Lower lobe of right lung (tissue), 2 donors: ENCODE measurements around the gene GPATCH8. TPM values are rescaled to one million over a fixed set of nuclear protein-coding genes. Genes with fewer than 3 reads are reported as not detected.
"Not testable (repeated sequence)": the region's sequence is repeated elsewhere in the genome, so short reads cannot be mapped to it uniquely, and the experiment has no call there.

Experiments used
- ATAC-seq, 2 donors: fragments of 200-7000 bp; cut with Tn5 transposase; one replicate each; pipeline ENCODE4 v1.9.1; 2020 to 2022; ENCODE audit warnings: mild to moderate bottlenecking in 2 of 2, moderate library complexity in 2 of 2
- DNase-seq: peaks from one replicate; pipeline ENCODE4 v3.0.0-alpha.2; 2020
- H3K27ac ChIP-seq: fragments of 200-600 bp; one replicate; pipeline ENCODE4 v1.8.0; 2022
- H3K27me3 ChIP-seq: fragments of 200-600 bp; one replicate; pipeline ENCODE4 v1.8.0; 2022; ENCODE audit warnings: low read depth
- H3K36me3 ChIP-seq: fragments of 200-600 bp; one replicate; pipeline ENCODE4 v1.8.0; 2022; ENCODE audit warnings: mild to moderate bottlenecking
- H3K4me1 ChIP-seq: fragments of 200-600 bp; one replicate; pipeline ENCODE4 v1.8.0; 2022
- H3K4me3 ChIP-seq: fragments of 200-600 bp; one replicate; pipeline ENCODE4 v1.8.0; 2022; ENCODE audit warnings: mild to moderate bottlenecking
- H3K9me3 ChIP-seq: fragments of 200-600 bp; one replicate; pipeline ENCODE4 v1.8.0; 2022
- CTCF ChIP-seq: fragments of 200-600 bp; IDR thresholded peaks from one replicate; pipeline ENCODE4 v1.8.0; 2022; ENCODE audit warnings: antibody characterized with exemption, mild to moderate bottlenecking
- intact Hi-C: fragments of 100-400 bp; cut with DNase I; formaldehyde crosslinking; loops from one replicate; pipeline ENCODE4 v1.11.0; 2022
- total RNA-seq: library from RNA; stranded (reverse); fragmentation: NEBNext Ultra II Directional; extraction: Animal tissue kit (Norgen Biotek cat#: 25700); gene quantifications from one replicate; pipeline ENCODE4 v1.2.1, GENCODE V29; 2021
- donor health status: DM: no; HTN: yes; CAD: no; lungs with severe emphysema.

The GPATCH8 gene
- total RNA-seq, 1 donor from 2014 or later = 48.3 TPM

- DNase-seq (peak; percentile 81), ATAC-seq (peak; percentile 78 to 86)
- intact Hi-C loops = no loop called here
- no peaks in the 10 kb centered on the region for H3K36me3 ChIP-seq
- H3K4me3 ChIP-seq = no peak overlapping the region
- peaks cover 3% of the 10 kb centered on the region for H3K9me3 ChIP-seq
- no peak overlapping the region for H3K27ac ChIP-seq
- no peaks in the 10 kb centered on the region for H3K4me1 ChIP-seq
- peaks cover 6% of the 10 kb centered on the region for H3K27me3 ChIP-seq
- TF ChIP-seq CTCF = peak; percentile 48
Measured at GRCh38 chr17:44522883-44523671, 19.9 kb upstream of the GPATCH8 start.

DNA sequence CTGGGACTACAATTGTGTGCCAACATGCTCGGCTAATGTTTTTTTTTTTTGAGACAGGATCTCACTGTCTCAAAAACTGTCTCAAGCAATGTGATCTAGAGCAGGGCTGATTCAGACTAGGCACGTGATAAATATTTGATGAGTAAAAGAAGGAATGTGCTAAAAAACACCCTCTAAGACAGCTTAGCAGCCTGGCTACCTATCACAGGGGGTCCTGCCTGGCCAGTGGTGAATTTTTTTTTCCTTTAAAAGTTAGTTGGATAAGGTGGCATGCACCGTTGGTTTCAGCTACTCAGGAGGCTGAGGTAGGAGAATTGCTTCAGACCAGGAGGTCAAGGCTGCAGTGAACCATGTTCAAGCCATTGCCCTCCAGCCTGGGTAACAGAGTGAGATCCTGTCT is 14.8 kb upstream of the GPATCH8 start:
- no peaks in the 10 kb centered on the region for H3K9me3 ChIP-seq
- DNase-seq (no peak), ATAC-seq (no peak)
- no peaks in the 10 kb centered on the region for H3K4me1 ChIP-seq
- no peak for TF ChIP-seq CTCF
- H3K4me3 ChIP-seq = no peak overlapping the region
- intact Hi-C loops = no loop called here
- no peaks in the 10 kb centered on the region for H3K36me3 ChIP-seq
- no peak overlapping the region for H3K27ac ChIP-seq
- H3K27me3 ChIP-seq = peaks cover 14% of the 10 kb centered on the region

- intact Hi-C loops, DNase-seq, H3K9me3 ChIP-seq, H3K36me3 ChIP-seq, ATAC-seq, H3K27me3 ChIP-seq, H3K4me1 ChIP-seq, H3K27ac ChIP-seq, H3K4me3 ChIP-seq: not testable (repeated sequence)
Measured at GRCh38 chr17:44511241-44512134, 8.3 kb upstream of the GPATCH8 start.

- intact Hi-C loops, H3K36me3 ChIP-seq, DNase-seq: not testable (repeated sequence)
Measured at GRCh38 chr17:44506939-44507604, 3.9 kb upstream of the GPATCH8 start.

GRCh38 chr17:44502598-44503146 is 534 bp downstream of the GPATCH8 start:
- peak overlapping the region; percentile 94 for H3K27ac ChIP-seq
- H3K27me3 ChIP-seq = no peaks in the 10 kb centered on the region
- peak overlapping the region; percentile 94 for H3K4me3 ChIP-seq
- DNase-seq (no peak), ATAC-seq (peak; percentile 51 to 62)
- intact Hi-C loops = no loop called here
- no peaks in the 10 kb centered on the region for H3K36me3 ChIP-seq
- no peaks in the 10 kb centered on the region for H3K9me3 ChIP-seq
- H3K4me1 ChIP-seq = peaks cover 41% of the 10 kb centered on the region
- no peak for TF ChIP-seq CTCF

More at GRCh38 chr17:44506939-44507604, 3.9 kb upstream of the GPATCH8 start:
- not testable (repeated sequence) for H3K27me3 ChIP-seq, ATAC-seq, H3K4me3 ChIP-seq, H3K27ac ChIP-seq, H3K4me1 ChIP-seq, H3K9me3 ChIP-seq

GRCh38 chr17:44501866-44502375 is 1.3 kb downstream of the GPATCH8 start:
- TF ChIP-seq CTCF = no peak
- Histone ChIP-seq H3K4me3 (peak overlapping the region; percentile 94), H3K36me3 (no peaks in the 10 kb centered on the region), H3K9me3 (no peaks in the 10 kb centered on the region), H3K27ac (no peak overlapping the region), H3K4me1 (peaks cover 45% of the 10 kb centered on the region), H3K27me3 (no peaks in the 10 kb centered on the region)
- DNase-seq (no peak), ATAC-seq (no peak)
- intact Hi-C loops = no loop called here
